H1 (cell line): ENCODE data around the gene KIDINS220. TPM values are rescaled to one million over a fixed set of nuclear protein-coding genes. Genes with fewer than 3 reads are reported as not detected.

ENCODE experiments used
- CTCF ChIA-PET: fragments of 300-600 bp; sonication (Branson Sonifier 250); formaldehyde crosslinking; loops from one replicate; lab custom pipeline; 2021; ENCODE audit not compliant: partially characterized antibody; lab: Charles Lee
- POLR2A ChIA-PET: fragments of 300-600 bp; sonication (Branson Sonifier 250); formaldehyde crosslinking; loops from one replicate; lab custom pipeline; 2021; ENCODE audit warnings: inconsistent platforms; ENCODE audit not compliant: partially characterized antibody; lab: Charles Lee
- DNase-seq, 2 experiments: peaks; one replicate each; pipeline versions ENCODE4 v3.0.0 to v3.0.0-alpha.2; 2010 to 2022; ENCODE audit warnings: low spot score in 2 of 2, low read depth in 1 of 2, mixed read lengths in 1 of 2
- FAIRE-seq: peaks from 2 replicates; lab custom pipeline; 2011; peaks lifted over from hg19 to GRCh38; lab: Jason Lieb, UNC
- H2AFZ ChIP-seq: 2 replicates; pipeline ENCODE4 v1.8.1; 2012; ENCODE audit warnings: low read length, inconsistent platforms
- H2AK5ac ChIP-seq: 2 replicates; pipeline ENCODE4 v1.6.1; 2013; ENCODE audit warnings: low read depth, low read length
- H2BK120ac ChIP-seq: replicated peaks from 2 replicates; pipeline ENCODE3; 2013; ENCODE audit warnings: low read depth, low read length, inconsistent platforms
- H2BK12ac ChIP-seq: 2 replicates; pipeline ENCODE4 v1.6.1; 2013; ENCODE audit warnings: low read depth, low read length
- H2BK15ac ChIP-seq: 2 replicates; pipeline ENCODE4 v1.6.1; 2013; ENCODE audit warnings: low read length
- H2BK20ac ChIP-seq: 2 replicates; pipeline ENCODE4 v1.6.1; 2013; ENCODE audit warnings: low read length
- H2BK5ac ChIP-seq: 2 replicates; pipeline ENCODE4 v1.6.1; 2013; ENCODE audit warnings: low read depth, low read length
- H3K14ac ChIP-seq: 2 replicates; pipeline ENCODE4 v1.6.1; 2013; ENCODE audit warnings: inconsistent platforms; ENCODE audit not compliant: insufficient read length
- H3K18ac ChIP-seq: 2 replicates; pipeline ENCODE4 v1.6.1; 2013; ENCODE audit warnings: low read length; ENCODE audit errors: extremely low read depth
- H3K23ac ChIP-seq: 2 replicates; pipeline ENCODE4 v1.6.1; 2013; ENCODE audit warnings: inconsistent platforms; ENCODE audit not compliant: insufficient read length
- H3K23me2 ChIP-seq: 2 replicates; pipeline ENCODE4 v1.6.1; 2013; ENCODE audit warnings: low read depth, low read length
- H3K27ac ChIP-seq: 2 replicates; pipeline ENCODE4 v1.6.1; 2011; ENCODE audit warnings: low read depth, low read length, inconsistent platforms
- H3K27me3 ChIP-seq, 4 experiments: replicated peaks in 1 of 4; 1 replicate in 1 of 4; 2 replicates in 3 of 4; pipeline versions ENCODE4 v1.6.1 to v1.8.1; 2011 to 2013; ENCODE audit warnings: low read length in 3 of 4, mild to moderate bottlenecking in 3 of 4, inconsistent platforms in 2 of 4, mixed read lengths in 2 of 4, moderate library complexity in 1 of 4; ENCODE audit not compliant: control insufficient read depth in 3 of 4, insufficient read depth in 3 of 4; ENCODE audit errors: extremely low read depth in 1 of 4
- H3K36me3 ChIP-seq, 4 experiments: 2 replicates each; pipeline versions ENCODE4 v1.6.1 to v1.8.1; 2011 to 2013; ENCODE audit warnings: mild to moderate bottlenecking in 4 of 4, low read length in 3 of 4, moderate library complexity in 2 of 4, control low read depth in 1 of 4, inconsistent platforms in 1 of 4; ENCODE audit not compliant: insufficient read depth in 4 of 4, control insufficient read depth in 2 of 4
- H3K4ac ChIP-seq: replicated peaks from 2 replicates; pipeline ENCODE3; 2013; ENCODE audit warnings: low read length, low read depth, mixed read lengths, inconsistent platforms; ENCODE audit not compliant: insufficient read length
- H3K4me1 ChIP-seq, 4 experiments: replicated peaks in 1 of 4; 1 replicate in 1 of 4; 2 replicates in 3 of 4; pipeline versions ENCODE4 v1.6.1 to v1.8.1; 2011 to 2013; ENCODE audit warnings: low read length in 3 of 4, inconsistent platforms in 2 of 4, mixed read lengths in 1 of 4; ENCODE audit not compliant: insufficient read depth in 4 of 4, control insufficient read depth in 3 of 4
- H3K4me2 ChIP-seq, 2 experiments: 2 replicates each; pipeline versions ENCODE4 v1.6.1 to v1.8.1; 2011 to 2013; ENCODE audit warnings: low read depth in 2 of 2, low read length in 2 of 2, control low read depth in 1 of 2, inconsistent platforms in 1 of 2, mild to moderate bottlenecking in 1 of 2; ENCODE audit not compliant: insufficient read depth in 1 of 2
- H3K4me3 ChIP-seq, 4 experiments: fragments of 200-600, 300-600 bp in 1 of 4; sonication (generic), shearing (Covaris generic), sonication (Bioruptor Twin) in 1 of 4; 2 replicates each; pipeline versions ENCODE4 v1.5.1 to v1.8.1; 2011 to 2016; ENCODE audit warnings: low read length in 4 of 4, low read depth in 3 of 4, control low read depth in 2 of 4, inconsistent platforms in 2 of 4, mild to moderate bottlenecking in 2 of 4, mixed read lengths in 1 of 4, moderate library complexity in 1 of 4; ENCODE audit not compliant: insufficient read depth in 2 of 4; ENCODE audit errors: extremely low read depth in 1 of 4
- H3K56ac ChIP-seq: replicated peaks from 2 replicates; pipeline ENCODE3; 2013; ENCODE audit warnings: low read depth, mild to moderate bottlenecking, mixed read lengths, low read length, inconsistent platforms; ENCODE audit not compliant: insufficient read length
- H3K79me1 ChIP-seq: 2 replicates; pipeline ENCODE4 v1.6.1; 2013; ENCODE audit warnings: low read depth, low read length, control low read depth
- H3K79me2 ChIP-seq, 2 experiments: 2 replicates each; pipeline versions ENCODE4 v1.6.1 to v1.8.1; 2012 to 2013; ENCODE audit warnings: low read length in 2 of 2, mild to moderate bottlenecking in 2 of 2, inconsistent platforms in 1 of 2; ENCODE audit not compliant: insufficient read depth in 2 of 2, control insufficient read depth in 1 of 2
- H3K9ac ChIP-seq, 4 experiments: replicated peaks in 1 of 4; 1 replicate in 1 of 4; 2 replicates in 3 of 4; pipeline versions ENCODE4 v1.6.1 to v1.8.1; 2011 to 2013; ENCODE audit warnings: low read depth in 3 of 4, low read length in 3 of 4, control low read depth in 2 of 4, mild to moderate bottlenecking in 2 of 4, moderate library complexity in 2 of 4, inconsistent platforms in 1 of 4; ENCODE audit errors: extremely low read depth in 1 of 4
- H3K9me3 ChIP-seq, 2 experiments: 2 replicates each; pipeline versions ENCODE4 v1.6.1 to v1.8.1; 2012 to 2013; ENCODE audit warnings: mild to moderate bottlenecking in 2 of 2, moderate library complexity in 2 of 2, control low read depth in 1 of 2, inconsistent platforms in 1 of 2, low read depth in 1 of 2, low read length in 1 of 2, mixed read lengths in 1 of 2; ENCODE audit not compliant: insufficient read depth in 2 of 2
- H4K20me1 ChIP-seq, 2 experiments: replicated peaks in 1 of 2; 2 replicates each; pipeline versions ENCODE3 to v1.8.1; 2011 to 2013; ENCODE audit warnings: inconsistent platforms in 2 of 2, low read length in 2 of 2, mild to moderate bottlenecking in 1 of 2; ENCODE audit not compliant: insufficient read depth in 2 of 2, control insufficient read depth in 1 of 2
- H4K5ac ChIP-seq: 2 replicates; pipeline ENCODE4 v1.6.1; 2013; ENCODE audit warnings: low read length, low read depth, mixed read lengths, inconsistent platforms; ENCODE audit not compliant: insufficient read length
- H4K8ac ChIP-seq: 2 replicates; pipeline ENCODE4 v1.8.0; 2013; ENCODE audit warnings: mild to moderate bottlenecking, moderate library complexity, low read length, inconsistent platforms; ENCODE audit not compliant: insufficient read depth; ENCODE audit errors: extremely low read depth
- H4K91ac ChIP-seq: replicated peaks from 2 replicates; pipeline ENCODE3; 2013; ENCODE audit warnings: low read length, mixed read lengths, inconsistent platforms; ENCODE audit not compliant: insufficient read length
- CEBPB ChIP-seq: IDR thresholded peaks from 2 replicates; pipeline ENCODE4 v1.6.1; 2012; ENCODE audit warnings: low read depth, low read length
- CREB1 ChIP-seq: IDR thresholded peaks from 2 replicates; pipeline ENCODE4 v1.6.1; 2012; ENCODE audit warnings: inconsistent platforms
- CTBP2 ChIP-seq: IDR thresholded peaks from 2 replicates; pipeline ENCODE4 v1.7.0; 2011; ENCODE audit warnings: borderline replicate concordance, mild to moderate bottlenecking, moderate library complexity, mixed read lengths, low read length; ENCODE audit not compliant: insufficient read depth, insufficient read length
- EZH2 ChIP-seq: fragments of 200-600 bp; sonication (generic); IDR thresholded peaks from 2 replicates; pipeline ENCODE4 v1.7.1; 2012; ENCODE audit warnings: low read depth, mild to moderate bottlenecking, moderate library complexity, low read length, inconsistent platforms; ENCODE audit not compliant: severe bottlenecking
- KDM4A ChIP-seq: IDR thresholded peaks from one replicate; pipeline ENCODE4 v1.7.1; 2012; ENCODE audit warnings: low read depth, mild to moderate bottlenecking, moderate library complexity, low read length, inconsistent platforms; ENCODE audit not compliant: severe bottlenecking
- KDM5A ChIP-seq: fragments of 200-600 bp; IDR thresholded peaks from 2 replicates; pipeline ENCODE4 v1.7.1; 2012; ENCODE audit warnings: mild to moderate bottlenecking, low read length, inconsistent platforms, mixed read lengths
- MAFK ChIP-seq: IDR thresholded peaks from 2 replicates; pipeline ENCODE4 v1.6.1; 2012; ENCODE audit warnings: low read depth, mild to moderate bottlenecking, improper control_type of control experiment, low read length
- POLR2A ChIP-seq, 2 experiments: IDR thresholded peaks; 1 replicate in 1 of 2; 2 replicates in 1 of 2; pipeline ENCODE4 v1.6.1; 2011; ENCODE audit warnings: low read depth in 2 of 2, low read length in 2 of 2, mild to moderate bottlenecking in 2 of 2; ENCODE audit errors: control extremely low read depth in 1 of 2
- POLR2AphosphoS5 ChIP-seq: IDR thresholded peaks from 2 replicates; pipeline ENCODE4 v1.6.1; 2011; ENCODE audit warnings: low read depth, low read length
- RAD21 ChIP-seq, 2 experiments: IDR thresholded peaks in 1 of 2; conservative IDR thresholded peaks in 1 of 2; 2 replicates each; pipeline ENCODE4 v1.6.1; 2011; ENCODE audit warnings: low read depth in 2 of 2, low read length in 2 of 2, improper control_type of control experiment in 1 of 2, inconsistent platforms in 1 of 2, mild to moderate bottlenecking in 1 of 2, moderate library complexity in 1 of 2
- RXRA ChIP-seq: IDR thresholded peaks from 2 replicates; pipeline ENCODE4 v1.6.1; 2011; ENCODE audit warnings: low read depth, mild to moderate bottlenecking, low read length, moderate library complexity; ENCODE audit not compliant: insufficient read depth
- SIRT6 ChIP-seq: IDR thresholded peaks from one replicate; pipeline ENCODE4 v1.7.1; 2012; ENCODE audit warnings: low read length, inconsistent platforms
- TBP ChIP-seq: IDR thresholded peaks from 2 replicates; pipeline ENCODE4 v1.6.1; 2011; ENCODE audit warnings: low read depth, low read length, improper control_type of control experiment
- WGBS, 2 experiments: shearing (Covaris generic) in 1 of 2; methylation state at CpG; one replicate each; pipeline versions ENCODE4 v1.1.6 to v1.1.7; 2013 to 2015; ENCODE audit warnings: low lambda C conversion rate in 2 of 2, mixed read lengths in 2 of 2, inconsistent platforms in 1 of 2, low coverage in 1 of 2, missing lambda C conversion rate in 1 of 2; ENCODE audit not compliant: insufficient replicate concordance in 2 of 2, insufficient coverage in 1 of 2, insufficient read length in 1 of 2; ENCODE audit errors: extremely low coverage in 1 of 2, missing lambda C conversion rate in 1 of 2; 5-methylcytosine and 5-hydroxymethylcytosine counted together
- polyA plus RNA-seq, 7 experiments: library from polyadenylated mRNA; depleted of rRNA in 3 of 7; stranded (reverse) in 5 of 7; unstranded in 2 of 7; fragments of >200 nt in 5 of 7; fragments of 200-250 nt in 2 of 7; gene quantifications; 1 replicate in 5 of 7; 2 replicates in 1 of 7; 4 replicates in 1 of 7; pipeline versions ENCODE4 v1.2.1 to v1.2.3, GENCODE V29; 2011 to 2013; ENCODE audit warnings: missing spikeins in 2 of 7, mixed read lengths in 2 of 7
- total RNA-seq: library from RNA; stranded (reverse); fragmentation: NEBNext Ultra II Directional; extraction: Animal tissue kit (Norgen Biotek cat#: 25700); gene quantifications from 2 replicates; pipeline ENCODE4 v1.2.1, GENCODE V29; 2021
- TF ChIP-seq, protein P1 (sequence below): IDR thresholded peaks from 2 replicates; pipeline ENCODE4 v1.6.1; 2012; ENCODE audit warnings: low read length, inconsistent platforms

The KIDINS220 gene
- total and polyA plus RNA-seq, 2 of the 8 experiments (the other 6 are each of a cell fraction or from before 2014, with no cell fraction given): 21.2 to 27.1 TPM

DNA sequence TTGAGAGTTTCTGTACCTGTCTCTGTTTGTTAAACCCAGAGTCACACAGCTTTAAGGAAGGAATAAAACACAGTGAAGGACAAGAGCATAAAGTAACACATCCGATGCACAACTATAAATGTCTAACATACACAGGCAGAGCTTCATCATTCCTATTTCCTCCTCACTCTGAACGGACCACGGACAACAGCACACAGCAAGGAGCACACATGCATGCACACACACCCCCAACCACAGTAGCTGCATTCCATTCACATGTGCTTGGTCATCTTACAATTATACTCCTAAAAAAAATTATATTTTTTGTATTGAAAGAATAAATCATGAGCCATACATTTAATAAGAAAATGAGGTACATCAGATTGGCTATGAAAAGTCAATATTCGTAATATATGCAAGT, 97.3 kb downstream of the KIDINS220 start:
- Histone ChIP-seq H3K9me3 (no peaks in the 10 kb centered on the region), H3K14ac (no peak overlapping the region), H3K36me3 (no peaks in the 10 kb centered on the region; a peak in 1 of 8 replicates), H3K79me1 (no peaks in the 10 kb centered on the region), H2BK20ac (no peak overlapping the region), H3K23ac (no peak overlapping the region), H4K8ac (no peak overlapping the region; the same call in 1 of the 2 replicates), H3K23me2 (no peaks in the 10 kb centered on the region), H3K4ac (no peak overlapping the region), H3K56ac (no peak overlapping the region), H3K27ac (no peak overlapping the region), H2BK12ac (no peak overlapping the region), H4K20me1 (no peaks in the 10 kb centered on the region), H4K5ac (no peak overlapping the region), H3K4me1 (no peaks in the 10 kb centered on the region), H3K79me2 (no peaks in the 10 kb centered on the region), H2BK5ac (no peak overlapping the region), H3K4me3 (no peak overlapping the region), H2AFZ (no peak overlapping the region), H3K4me2 (no peak overlapping the region), H3K18ac (no peak overlapping the region), H3K27me3 (no peaks in the 10 kb centered on the region), H2BK120ac (no peak overlapping the region), H3K9ac (no peak overlapping the region), H2BK15ac (no peak overlapping the region), H4K91ac (no peak overlapping the region), H2AK5ac (no peak overlapping the region)
- TF ChIP-seq KDM5A (no peak), MAFK (no peak), POLR2AphosphoS5 (no peak), CREB1 (no peak), RAD21 (IDR thresholded peaks at IDR 0.05 in 1 of 2, conservative IDR thresholded peaks at IDR 0.05 in 1 of 2; ENCODE audit: low read depth in 2 of 2, low read length in 2 of 2) (no peak), RXRA (no peak), CTBP2 (no peak), KDM4A (no peak), EZH2 (no peak), TBP (no peak), SIRT6 (no peak), CEBPB (no peak), POLR2A (IDR thresholded peaks at IDR 0.05; ENCODE audit: control extremely low read depth in 1 of 2, low read depth in 2 of 2, low read length in 2 of 2) (no peak)
- TF ChIP-seq, protein P1, sequence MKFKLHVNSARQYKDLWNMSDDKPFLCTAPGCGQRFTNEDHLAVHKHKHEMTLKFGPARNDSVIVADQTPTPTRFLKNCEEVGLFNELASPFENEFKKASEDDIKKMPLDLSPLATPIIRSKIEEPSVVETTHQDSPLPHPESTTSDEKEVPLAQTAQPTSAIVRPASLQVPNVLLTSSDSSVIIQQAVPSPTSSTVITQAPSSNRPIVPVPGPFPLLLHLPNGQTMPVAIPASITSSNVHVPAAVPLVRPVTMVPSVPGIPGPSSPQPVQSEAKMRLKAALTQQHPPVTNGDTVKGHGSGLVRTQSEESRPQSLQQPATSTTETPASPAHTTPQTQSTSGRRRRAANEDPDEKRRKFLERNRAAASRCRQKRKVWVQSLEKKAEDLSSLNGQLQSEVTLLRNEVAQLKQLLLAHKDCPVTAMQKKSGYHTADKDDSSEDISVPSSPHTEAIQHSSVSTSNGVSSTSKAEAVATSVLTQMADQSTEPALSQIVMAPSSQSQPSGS: no peak
- DNase-seq (no peak), FAIRE-seq (no peak)
- ChIA-PET CTCF (interaction anchor here (2.5 kb wide), 1 partner anchor 47 kb away, joined by 5 read pairs; no protein-coding TSS in a partner anchor), POLR2A (no interaction called here)
- 83% methylated on average over 4 of the region's 4 CpGs; no CpG with 5 or more reads in 1 of the 2 experiments for WGBS, 2 experiments
